WTC11 (cell line): Measurements from ENCODE around the gene CAPZB. TPM values are rescaled to one million over a fixed set of nuclear protein-coding genes. Genes with fewer than 3 reads are reported as not detected.

Experiments
- ATAC-seq: fragments of 200-7000 bp; cut with Tn5 transposase; 2 replicates; pipeline ENCODE4 v1.10.0; 2021; ENCODE audit warnings: mild to moderate bottlenecking, moderate library complexity
- CTCF ChIA-PET: fragments of 300-600 bp; sonication (Branson Sonifier 250); formaldehyde crosslinking; loops from one replicate; lab custom pipeline; 2021; ENCODE audit warnings: antibody characterized with exemption; lab: Charles Lee
- POLR2A ChIA-PET: fragments of 350-600 bp; sonication (Branson Sonifier 250); formaldehyde crosslinking; loops from one replicate; lab custom pipeline; 2021; ENCODE audit warnings: antibody characterized with exemption; lab: Charles Lee
- DNase-seq: peaks from one replicate; pipeline ENCODE4 v3.0.0; 2021; ENCODE audit warnings: low spot score
- H3K27ac Mint-ChIP-seq: 2 replicates; pipeline ENCODE4 v1.8.0; 2021; ENCODE audit warnings: mixed read lengths
- H3K27me3 Mint-ChIP-seq: 2 replicates; pipeline ENCODE4 v1.8.0; 2021; ENCODE audit warnings: low read depth, mild to moderate bottlenecking, moderate library complexity, mixed read lengths
- H3K36me3 Mint-ChIP-seq: 2 replicates; pipeline ENCODE4 v1.8.0; 2021; ENCODE audit warnings: mixed read lengths
- H3K4me1 Mint-ChIP-seq: 2 replicates; pipeline ENCODE4 v1.8.0; 2022; ENCODE audit warnings: mixed read lengths
- H3K4me3 Mint-ChIP-seq: 2 replicates; pipeline ENCODE4 v1.8.0; 2021; ENCODE audit warnings: mild to moderate bottlenecking, moderate library complexity, mixed read lengths
- H3K9me3 Mint-ChIP-seq: 2 replicates; pipeline ENCODE4 v1.8.0; 2021; ENCODE audit warnings: mixed read lengths
- ARID4B ChIP-seq: sonication (generic); formaldehyde crosslinking; IDR thresholded peaks from 2 replicates; pipeline ENCODE4 v1.8.0; 2023; ENCODE audit warnings: missing genetic modification reagents, mild to moderate bottlenecking, borderline replicate concordance
- E2F4 ChIP-seq: sonication (generic); formaldehyde crosslinking; IDR thresholded peaks from 2 replicates; pipeline ENCODE4 v1.8.1; 2022; ENCODE audit warnings: low read depth, mild to moderate bottlenecking, moderate library complexity, missing genetic modification reagents, borderline replicate concordance
- EMX1 ChIP-seq: fragments of 250-450 bp; sonication (Bioruptor Pico); IDR thresholded peaks from 2 replicates; pipeline ENCODE4 v1.8.0; 2021; ENCODE audit warnings: mild to moderate bottlenecking
- ETV6 ChIP-seq: sonication (generic); formaldehyde crosslinking; IDR thresholded peaks from 2 replicates; pipeline ENCODE4 v1.8.1; 2022; ENCODE audit warnings: mild to moderate bottlenecking, missing genetic modification reagents
- IRF1 ChIP-seq: sonication (generic); formaldehyde crosslinking; IDR thresholded peaks from 2 replicates; pipeline ENCODE4 v1.8.0; 2023; ENCODE audit warnings: missing genetic modification reagents
- IRF2 ChIP-seq: sonication (generic); formaldehyde crosslinking; IDR thresholded peaks from 2 replicates; pipeline ENCODE4 v1.8.0; 2022; ENCODE audit warnings: low read depth, missing genetic modification reagents, borderline replicate concordance
- JAZF1 ChIP-seq: fragments of 250-450 bp; sonication (Bioruptor Pico); IDR thresholded peaks from 2 replicates; pipeline ENCODE4 v1.9.0; 2021; ENCODE audit warnings: moderate library complexity, mild to moderate bottlenecking, inconsistent platforms
- KAT7 ChIP-seq: sonication (generic); formaldehyde crosslinking; IDR thresholded peaks from 2 replicates; pipeline ENCODE4 v1.8.1; 2023; ENCODE audit warnings: missing genetic modification reagents, mild to moderate bottlenecking, borderline replicate concordance
- NR1H2 ChIP-seq: sonication (generic); formaldehyde crosslinking; IDR thresholded peaks from 2 replicates; pipeline ENCODE4 v1.9.0; 2021; ENCODE audit warnings: mild to moderate bottlenecking, moderate library complexity, missing genetic modification reagents
- NR2C2 ChIP-seq: sonication (generic); formaldehyde crosslinking; IDR thresholded peaks from 2 replicates; pipeline ENCODE4 v1.8.0; 2022; ENCODE audit warnings: mild to moderate bottlenecking, missing genetic modification reagents
- PRRX2 ChIP-seq: fragments of 250-450 bp; sonication (Bioruptor Pico); IDR thresholded peaks from 2 replicates; pipeline ENCODE4 v1.8.0; 2021; ENCODE audit warnings: mild to moderate bottlenecking
- TP53 ChIP-seq: sonication (generic); formaldehyde crosslinking; IDR thresholded peaks from 2 replicates; pipeline ENCODE4 v1.8.1; 2023; ENCODE audit warnings: mild to moderate bottlenecking, missing genetic modification reagents
- USF2 ChIP-seq: sonication (generic); formaldehyde crosslinking; IDR thresholded peaks from 2 replicates; pipeline ENCODE4 v1.8.1; 2023; ENCODE audit warnings: mild to moderate bottlenecking, missing genetic modification reagents, moderate library complexity
- ZBTB43 ChIP-seq: sonication (generic); formaldehyde crosslinking; IDR thresholded peaks from 2 replicates; pipeline ENCODE4 v1.8.1; 2023; ENCODE audit warnings: mild to moderate bottlenecking, missing genetic modification reagents
- ZNF138 ChIP-seq: sonication (generic); formaldehyde crosslinking; conservative IDR thresholded peaks from 2 replicates; pipeline ENCODE4 v1.8.1; 2022; ENCODE audit warnings: mild to moderate bottlenecking, moderate library complexity, missing genetic modification reagents
- ZNF232 ChIP-seq: sonication (generic); formaldehyde crosslinking; IDR thresholded peaks from 2 replicates; pipeline ENCODE4 v1.8.0; 2022; ENCODE audit warnings: mild to moderate bottlenecking, missing genetic modification reagents
- ZNF317 ChIP-seq: sonication (generic); formaldehyde crosslinking; IDR thresholded peaks from 2 replicates; pipeline ENCODE4 v1.8.1; 2023; ENCODE audit warnings: low read depth, mild to moderate bottlenecking, moderate library complexity, missing genetic modification reagents, borderline replicate concordance
- ZNF396 ChIP-seq: fragments of 250-450 bp; sonication (Bioruptor Pico); IDR thresholded peaks from 2 replicates; pipeline ENCODE4 v1.8.0; 2021; ENCODE audit warnings: mild to moderate bottlenecking, moderate library complexity, borderline replicate concordance
- ZNF423 ChIP-seq: fragments of 250-450 bp; sonication (Bioruptor Pico); IDR thresholded peaks from 2 replicates; pipeline ENCODE4 v2.1.2; 2022; ENCODE audit warnings: mild to moderate bottlenecking, moderate library complexity
- ZNF532 ChIP-seq: fragments of 250-450 bp; sonication (Bioruptor Pico); IDR thresholded peaks from 2 replicates; pipeline ENCODE4 v1.9.0; 2021; ENCODE audit warnings: mild to moderate bottlenecking, borderline replicate concordance
- total RNA-seq: library from RNA; stranded (reverse); gene quantifications from 3 replicates; pipeline ENCODE4 v1.2.3, GENCODE V29; 2021

Gene CAPZB
- total RNA-seq, 1 experiment from 2014 or later: 348 TPM

GRCh38 chr1:19464696-19465095, 20.6 kb downstream of the CAPZB start (continued):
- TF ChIP-seq ARID4B (no peak), E2F4 (CRISPR knock-in tag) (no peak), ZNF532 (CRISPR knock-in tag) (no peak), ETV6 (CRISPR knock-in tag) (no peak)

- ChIA-PET CTCF (no interaction called here), POLR2A (no interaction called here)
- DNase-seq (no peak), ATAC-seq (no peak)
- Mint-ChIP-seq H3K27me3 (no peaks in the 10 kb centered on the region), H3K4me1 (peaks cover 81% of the 10 kb centered on the region), H3K36me3 (peaks cover 8% of the 10 kb centered on the region), H3K27ac (peak overlapping the region; percentile 89; the same call in 1 of the 2 replicates), H3K9me3 (peaks cover 3% of the 10 kb centered on the region; the same call in 1 of the 2 replicates), H3K4me3 (no peak overlapping the region)
- no peak for TF ChIP-seq ZNF396
- no peak for TF ChIP-seq KAT7 (CRISPR knock-in tag)
- TF ChIP-seq IRF1: no peak
- no peak for TF ChIP-seq NR1H2 (CRISPR knock-in tag)
Measured at GRCh38 chr1:19463504-19463803, 21.9 kb downstream of the CAPZB start.

- DNase-seq (no peak), ATAC-seq (no peak)
- peaks cover 3% of the 10 kb centered on the region; the same call in 1 of the 2 replicates for H3K9me3 Mint-ChIP-seq
- CTCF ChIA-PET: no interaction called here
- peaks cover 78% of the 10 kb centered on the region for H3K4me1 Mint-ChIP-seq
- H3K4me3 Mint-ChIP-seq: peak overlapping the region; percentile 49
- H3K27me3 Mint-ChIP-seq: no peaks in the 10 kb centered on the region
- peak overlapping the region; percentile 89 for H3K27ac Mint-ChIP-seq
- peaks cover 8% of the 10 kb centered on the region for H3K36me3 Mint-ChIP-seq
- POLR2A ChIA-PET: no interaction called here
- no peak for TF ChIP-seq NR2C2
- no peak for TF ChIP-seq JAZF1 (CRISPR knock-in tag)
- no peak for TF ChIP-seq IRF2
- TF ChIP-seq ZNF138: no peak
- no peak for TF ChIP-seq ZBTB43
- no peak for TF ChIP-seq KAT7 (CRISPR knock-in tag)
- TF ChIP-seq TP53 (CRISPR knock-in tag): no peak
- no peak for TF ChIP-seq ZNF423
- TF ChIP-seq PRRX2 (CRISPR knock-in tag): no peak
- no peak for TF ChIP-seq EMX1 (CRISPR knock-in tag)
- no peak for TF ChIP-seq ZNF317 (CRISPR knock-in tag)
- TF ChIP-seq ETV6 (CRISPR knock-in tag): no peak
- no peak for TF ChIP-seq ZNF232
- TF ChIP-seq USF2 (CRISPR knock-in tag): no peak
Measured at GRCh38 chr1:19462781-19463503, 22.4 kb downstream of the CAPZB start.
